ENCODE data around the gene LAMA3. TPM values are rescaled to one million over a fixed set of nuclear protein-coding genes. Genes with fewer than 3 reads are reported as not detected.

LAMA3 gene
- total RNA-seq, 1 experiment from 2014 or later: 5.6 TPM

GRCh38 chr18:23945416-23946079 lies 256.3 kb downstream of the LAMA3 start:
- Histone ChIP-seq H3K9ac (ENCODE audit: low read length) (no peak overlapping the region), H3K4me2 (ENCODE audit: low read length) (no peak overlapping the region), H3K27me3 (ENCODE audit: insufficient read depth, low read length) (no peaks in the 10 kb centered on the region), H3K27ac (ENCODE audit: low read depth, low read length) (no peak overlapping the region), H4K20me1 (ENCODE audit: insufficient read depth) (no peaks in the 10 kb centered on the region), H3K4me3 (replicated peaks in 1 of 2; ENCODE audit: low read depth in 1 of 2, low read length in 2 of 2) (no peak overlapping the region), H3K9me3 (ENCODE audit: control insufficient read depth in 1 of 2, insufficient read depth in 1 of 2, low read depth in 1 of 2, low read length in 2 of 2) (no peaks in the 10 kb centered on the region), H2AFZ (ENCODE audit: low read depth, low read length, poor library complexity, severe bottlenecking) (no peak overlapping the region), H3K36me3 (ENCODE audit: control insufficient read depth in 1 of 2, insufficient read depth in 2 of 2, low read length in 2 of 2) (no peaks in the 10 kb centered on the region), H3K4me1 (ENCODE audit: control insufficient read depth in 1 of 2, insufficient read depth in 2 of 2, low read length in 2 of 2) (no peaks in the 10 kb centered on the region), H3K79me2 (ENCODE audit: insufficient read depth, low read length) (no peaks in the 10 kb centered on the region), H3K9me2 (ENCODE audit: insufficient read depth) (no peaks in the 10 kb centered on the region)
- intact Hi-C loops (cut with micrococcal nuclease): no loop called here
- CTCF ChIA-PET: no interaction called here
- RAD21 ChIA-PET (ENCODE audit: low non-redundant PET in 1 of 2, low total read pairs in 2 of 2, uncharacterized antibody in 2 of 2, unreplicated experiment in 2 of 2): no interaction called here
- POLR2A ChIA-PET: no interaction called here
- ATAC-seq (no peak), DNase-seq (ENCODE audit: low read depth, low spot score) (no peak)
- no TSS peak for BruUV-seq (replicated peaks)
- TF ChIP-seq CEBPB (IDR thresholded peaks at IDR 0.05; ENCODE audit: low read depth) (no peak), ZFX (IDR thresholded peaks at IDR 0.05) (no peak), SIN3A (IDR thresholded peaks at IDR 0.05; ENCODE audit: low read depth) (no peak), JUND (IDR thresholded peaks at IDR 0.05) (no peak), ELF1 (IDR thresholded peaks at IDR 0.05; ENCODE audit: borderline replicate concordance, low read depth) (no peak), REST (IDR thresholded peaks at IDR 0.05; ENCODE audit: low read depth) (no peak), SRF (IDR thresholded peaks at IDR 0.05; ENCODE audit: low read depth) (no peak), CBX3 (IDR thresholded peaks at IDR 0.05; ENCODE audit: low read depth) (no peak), YY1 (IDR thresholded peaks at IDR 0.05; ENCODE audit: extremely low read depth, insufficient replicate concordance, low read depth, low read length) (no peak), POLR2AphosphoS5 (IDR thresholded peaks at IDR 0.05; ENCODE audit: low read depth, low read length) (no peak), RAD21 (IDR thresholded peaks at IDR 0.05; ENCODE audit: low read depth) (no peak), EZH2 (IDR thresholded peaks at IDR 0.05) (no peak), TCF7L2 (IDR thresholded peaks at IDR 0.05; ENCODE audit: borderline replicate concordance, extremely low read depth, insufficient read depth, insufficient read length) (no peak), EZH2phosphoT487 (IDR thresholded peaks at IDR 0.05; ENCODE audit: borderline replicate concordance) (no peak), ZNF274 (IDR thresholded peaks at IDR 0.05; ENCODE audit: low read depth, low read length) (no peak), FOSL1 (IDR thresholded peaks at IDR 0.05; ENCODE audit: low read depth) (no peak), MAX (IDR thresholded peaks at IDR 0.05) (no peak), ZBTB33 (IDR thresholded peaks at IDR 0.05; ENCODE audit: extremely low read depth, insufficient replicate concordance, low read length) (no peak), EGR1 (IDR thresholded peaks at IDR 0.05; ENCODE audit: low read depth) (no peak), SP1 (IDR thresholded peaks at IDR 0.05; ENCODE audit: low read depth) (no peak)

All from HCT116 (cell line).